Subcutaneous adipose tissue (tissue), 4 donors: ENCODE results near the gene UBE2J2. TPM values are rescaled to one million over a fixed set of nuclear protein-coding genes. Genes with fewer than 3 reads are reported as not detected.

Experiments used
- total RNA-seq, 4 donors: library from RNA; depleted of rRNA; stranded (reverse); fragments of >200 nt; gene quantifications; one replicate each; pipeline ENCODE4 v1.1.0, GENCODE V29; 2016
- TF ChIP-seq, protein P1 (sequence below): fragments of 450-650 bp; IDR thresholded peaks from one replicate; pipeline ENCODE4 v1.5.1; 2016; ENCODE audit warnings: low read depth, mild to moderate bottlenecking, control low read depth, antibody characterized with exemption, moderate library complexity

Gene UBE2J2
- total RNA-seq, 4 donors from 2014 or later = 20.1 to 35.4 (median 33.5) TPM

- TF ChIP-seq, protein P1, sequence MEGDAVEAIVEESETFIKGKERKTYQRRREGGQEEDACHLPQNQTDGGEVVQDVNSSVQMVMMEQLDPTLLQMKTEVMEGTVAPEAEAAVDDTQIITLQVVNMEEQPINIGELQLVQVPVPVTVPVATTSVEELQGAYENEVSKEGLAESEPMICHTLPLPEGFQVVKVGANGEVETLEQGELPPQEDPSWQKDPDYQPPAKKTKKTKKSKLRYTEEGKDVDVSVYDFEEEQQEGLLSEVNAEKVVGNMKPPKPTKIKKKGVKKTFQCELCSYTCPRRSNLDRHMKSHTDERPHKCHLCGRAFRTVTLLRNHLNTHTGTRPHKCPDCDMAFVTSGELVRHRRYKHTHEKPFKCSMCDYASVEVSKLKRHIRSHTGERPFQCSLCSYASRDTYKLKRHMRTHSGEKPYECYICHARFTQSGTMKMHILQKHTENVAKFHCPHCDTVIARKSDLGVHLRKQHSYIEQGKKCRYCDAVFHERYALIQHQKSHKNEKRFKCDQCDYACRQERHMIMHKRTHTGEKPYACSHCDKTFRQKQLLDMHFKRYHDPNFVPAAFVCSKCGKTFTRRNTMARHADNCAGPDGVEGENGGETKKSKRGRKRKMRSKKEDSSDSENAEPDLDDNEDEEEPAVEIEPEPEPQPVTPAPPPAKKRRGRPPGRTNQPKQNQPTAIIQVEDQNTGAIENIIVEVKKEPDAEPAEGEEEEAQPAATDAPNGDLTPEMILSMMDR = no peak
These were observed 9.6 kb downstream of the UBE2J2 start for GRCh38 chr1:1264026-1264425.

- TF ChIP-seq, protein P1 = no peak
These were observed 10.9 kb downstream of the UBE2J2 start for GRCh38 chr1:1262758-1263157.

DNA sequence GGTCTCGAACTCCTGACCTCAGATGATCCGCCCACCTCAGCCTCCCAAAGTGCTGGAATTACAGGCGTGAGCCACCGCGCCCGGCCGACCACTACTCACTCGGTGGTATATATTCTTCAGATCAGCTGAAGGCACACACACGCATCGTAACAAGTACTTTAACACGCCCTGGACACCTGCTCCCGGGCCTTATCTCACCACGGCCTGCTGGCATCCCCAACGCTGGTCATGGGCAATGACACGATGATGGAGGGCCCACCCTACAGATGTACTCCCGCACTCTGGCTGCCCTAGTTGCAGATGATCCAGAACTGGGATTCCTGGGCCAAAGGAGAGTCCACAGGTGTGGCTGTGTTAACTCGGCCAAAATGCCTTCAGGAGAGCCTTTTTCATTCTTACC is 11.6 kb downstream of the UBE2J2 start:
- TF ChIP-seq, protein P1 = no peak

DNA sequence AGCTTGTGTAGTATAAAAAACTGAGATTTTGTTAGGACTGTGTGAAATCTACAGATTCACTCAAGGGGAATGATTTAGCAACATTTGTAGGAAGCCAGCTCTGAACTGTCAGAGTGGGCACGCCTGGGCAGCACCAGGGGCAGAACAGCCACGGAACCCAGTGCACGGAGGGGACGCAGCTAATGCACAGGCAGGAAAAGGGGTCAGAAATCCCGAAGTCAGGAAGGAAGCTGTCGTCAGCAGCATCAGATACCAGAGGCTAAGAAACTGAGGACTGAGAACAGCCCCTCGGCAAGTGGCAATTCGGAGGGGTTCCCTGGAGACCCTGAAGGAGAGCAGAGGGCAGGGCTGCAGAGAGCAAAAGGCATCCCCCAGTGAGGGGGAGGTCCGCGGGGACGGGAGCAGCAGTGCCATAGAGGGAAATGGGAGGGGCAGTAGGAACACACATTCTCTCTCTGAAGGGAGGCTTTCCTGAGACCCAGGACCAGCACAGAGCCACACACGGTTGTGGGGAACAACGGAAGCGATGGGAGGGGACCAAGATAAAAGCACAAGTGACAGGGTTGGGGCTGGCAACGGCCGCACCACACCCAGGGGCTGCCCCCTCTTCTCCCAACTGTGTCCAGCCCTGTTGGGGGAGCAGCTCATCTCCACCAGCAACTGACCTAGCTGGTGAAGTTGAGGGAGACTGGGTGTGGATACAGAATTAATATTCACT is 12.7 kb downstream of the UBE2J2 start:
- TF ChIP-seq, protein P1 = no peak

DNA sequence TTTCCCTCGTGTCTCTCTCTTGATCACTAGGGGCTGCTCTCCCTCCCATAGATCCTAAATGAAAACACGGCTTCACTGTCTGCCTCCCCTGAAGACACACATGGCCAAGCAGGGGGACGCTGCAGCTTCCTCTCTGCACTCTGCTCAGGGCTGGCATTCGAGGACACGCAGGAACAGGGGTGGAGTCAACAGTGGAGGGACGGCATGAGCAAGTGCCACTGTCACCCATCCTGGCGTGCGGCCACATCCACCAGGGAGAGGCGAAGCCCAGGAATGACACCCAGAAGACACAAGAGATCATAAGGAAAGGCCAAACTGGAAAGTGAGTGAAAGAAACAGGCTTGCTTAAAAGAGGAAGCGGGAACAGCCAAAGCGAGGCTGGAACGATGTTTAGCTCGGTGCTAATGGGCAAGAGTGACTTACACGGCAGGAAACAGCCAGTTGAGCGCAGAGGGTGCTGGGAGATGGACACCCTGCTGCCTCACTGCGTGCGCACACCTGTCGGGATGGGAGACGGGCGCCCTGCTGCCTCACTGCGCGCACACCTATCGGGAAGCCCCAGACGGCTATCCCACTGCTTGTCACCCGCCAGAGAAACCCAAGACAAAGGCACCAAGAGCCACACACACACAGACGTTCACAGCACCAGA is 13.6 kb downstream of the UBE2J2 start:
- TF ChIP-seq, protein P1 = no peak

GRCh38 chr1:1259540-1259939 is 14.1 kb downstream of the UBE2J2 start:
- TF ChIP-seq, protein P1 = no peak

DNA sequence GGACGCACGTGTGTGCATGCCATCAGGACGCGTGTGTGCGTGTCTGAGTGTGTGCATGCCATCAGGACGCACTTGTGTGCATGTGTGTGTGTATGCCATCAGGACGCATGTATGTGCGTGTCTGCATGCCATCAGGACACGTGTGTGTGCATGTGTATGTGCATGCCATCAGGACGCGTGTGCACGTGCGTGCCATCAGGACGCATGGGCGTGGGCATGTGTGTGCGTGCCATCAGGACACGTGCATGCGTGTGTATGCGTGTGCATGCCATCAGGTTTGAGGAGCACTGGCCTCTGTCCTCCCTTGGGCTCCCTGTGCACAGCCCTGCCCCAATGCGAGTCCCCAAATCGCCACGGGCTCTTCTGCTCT is 14.6 kb downstream of the UBE2J2 start:
- TF ChIP-seq, protein P1 = no peak
